ENCODE results near the gene PRKCQ.

The PRKCQ gene

DNA sequence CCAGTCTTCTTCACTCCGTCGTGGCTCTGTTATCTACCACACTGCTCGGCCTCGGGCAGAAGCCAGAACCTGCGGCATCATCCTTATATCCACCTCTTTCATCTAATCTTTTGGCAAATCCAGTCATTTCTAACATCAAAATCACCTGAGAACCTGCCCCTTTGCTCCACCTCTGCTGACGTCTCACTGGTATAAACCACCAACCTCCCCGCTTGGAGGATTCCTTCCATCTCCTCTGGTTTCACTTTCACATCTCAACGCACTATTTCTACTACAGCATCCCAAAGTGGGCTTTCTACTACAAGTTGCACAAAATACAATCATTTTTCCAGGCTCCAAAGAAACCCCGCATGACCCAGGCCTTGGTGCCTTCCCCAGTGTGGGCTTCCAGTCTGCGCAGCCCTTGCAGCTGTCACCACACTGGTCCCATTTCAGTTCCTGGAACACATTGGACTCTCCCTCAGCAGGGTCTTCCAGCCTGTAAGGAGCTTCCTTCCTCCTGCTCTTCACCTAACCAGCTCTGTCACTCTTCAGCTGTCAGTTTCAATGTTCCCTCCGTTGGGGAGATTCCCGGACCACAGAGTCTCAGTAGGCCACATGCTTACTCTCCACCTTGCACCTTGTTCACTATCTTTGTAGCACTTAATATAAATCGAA lies 85.0 kb downstream of the PRKCQ start:
- TF ChIP-seq, protein P1, sequence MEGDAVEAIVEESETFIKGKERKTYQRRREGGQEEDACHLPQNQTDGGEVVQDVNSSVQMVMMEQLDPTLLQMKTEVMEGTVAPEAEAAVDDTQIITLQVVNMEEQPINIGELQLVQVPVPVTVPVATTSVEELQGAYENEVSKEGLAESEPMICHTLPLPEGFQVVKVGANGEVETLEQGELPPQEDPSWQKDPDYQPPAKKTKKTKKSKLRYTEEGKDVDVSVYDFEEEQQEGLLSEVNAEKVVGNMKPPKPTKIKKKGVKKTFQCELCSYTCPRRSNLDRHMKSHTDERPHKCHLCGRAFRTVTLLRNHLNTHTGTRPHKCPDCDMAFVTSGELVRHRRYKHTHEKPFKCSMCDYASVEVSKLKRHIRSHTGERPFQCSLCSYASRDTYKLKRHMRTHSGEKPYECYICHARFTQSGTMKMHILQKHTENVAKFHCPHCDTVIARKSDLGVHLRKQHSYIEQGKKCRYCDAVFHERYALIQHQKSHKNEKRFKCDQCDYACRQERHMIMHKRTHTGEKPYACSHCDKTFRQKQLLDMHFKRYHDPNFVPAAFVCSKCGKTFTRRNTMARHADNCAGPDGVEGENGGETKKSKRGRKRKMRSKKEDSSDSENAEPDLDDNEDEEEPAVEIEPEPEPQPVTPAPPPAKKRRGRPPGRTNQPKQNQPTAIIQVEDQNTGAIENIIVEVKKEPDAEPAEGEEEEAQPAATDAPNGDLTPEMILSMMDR (IDR thresholded peaks at IDR 0.05; ENCODE audit: low read depth, low read length): no peak
- peak overlapping the region; percentile 41 for H3K4me3 ChIP-seq (ENCODE audit: low read depth, low read length)

DNA sequence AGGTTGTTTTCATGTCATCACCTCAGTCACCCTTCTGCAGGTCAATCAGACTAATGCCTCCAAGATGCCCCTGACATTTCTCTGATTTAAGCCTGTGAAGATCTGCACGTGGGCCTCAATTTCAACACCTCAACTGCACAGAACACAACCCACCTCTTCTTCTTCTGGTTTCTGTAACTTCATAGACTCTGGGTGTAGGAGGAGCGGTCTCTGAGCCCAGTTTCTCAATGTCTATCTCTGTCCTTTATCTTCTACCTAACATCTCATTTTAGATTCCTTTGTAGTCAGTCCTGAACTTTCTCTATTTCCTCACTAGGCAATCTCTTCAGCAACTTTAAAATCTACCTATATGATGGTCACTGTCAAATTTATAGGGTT lies 85.6 kb downstream of the PRKCQ start:
- TF ChIP-seq, protein P1 (IDR thresholded peaks at IDR 0.05; ENCODE audit: low read depth, low read length): no peak

DNA sequence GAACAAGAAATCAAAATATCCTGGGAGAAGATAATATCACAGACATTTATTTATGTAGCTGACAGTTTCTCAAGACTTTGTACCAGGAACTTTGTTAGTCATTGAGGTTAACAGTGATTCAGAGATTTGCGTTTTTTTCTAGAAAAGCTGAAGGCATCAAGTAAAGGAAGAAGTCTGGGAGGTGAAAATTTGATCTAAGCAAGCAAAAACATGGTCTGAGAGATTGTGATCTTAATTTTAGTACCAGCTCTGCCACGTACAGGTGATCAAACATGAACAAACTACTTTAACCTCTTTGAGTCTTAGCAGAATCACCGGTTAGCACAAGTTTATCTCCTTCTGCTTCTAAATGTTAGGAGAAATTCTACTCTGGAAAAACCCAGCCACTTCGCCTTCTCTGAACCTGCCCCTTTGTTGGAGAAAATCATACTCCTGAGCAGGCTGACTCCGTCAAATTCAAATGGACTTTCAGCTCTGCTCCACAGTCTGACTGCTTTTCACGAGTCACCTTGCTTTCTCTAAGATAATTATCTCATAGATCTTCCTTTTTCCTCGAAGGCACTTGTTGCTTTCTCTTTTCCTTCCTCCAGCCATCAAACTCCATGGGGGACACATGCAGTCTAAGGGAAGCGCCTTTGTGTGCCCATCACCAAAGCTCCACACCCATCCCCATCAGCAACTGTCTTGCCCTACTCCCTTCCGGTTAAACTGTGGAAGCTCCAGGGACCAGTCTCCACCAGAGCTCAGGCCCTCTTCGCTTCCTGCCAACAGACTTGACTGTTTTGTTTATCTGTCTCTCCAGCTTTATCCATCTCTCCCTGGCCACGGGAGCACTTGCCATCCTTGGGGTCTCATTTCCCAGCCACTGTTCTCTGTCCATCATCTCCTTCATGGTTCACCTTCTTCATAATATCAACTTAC lies 86.3 kb downstream of the PRKCQ start:
- TF ChIP-seq, protein P1 (IDR thresholded peaks at IDR 0.05; ENCODE audit: low read depth, low read length): no peak
- H3K4me3 ChIP-seq (ENCODE audit: low read depth, low read length): no peak overlapping the region

More for the DNA sequence above, 85.6 kb downstream of the PRKCQ start:
- H3K4me3 ChIP-seq (ENCODE audit: low read depth, low read length): peak overlapping the region; percentile 41; the same call in 1 of the 2 replicates

- TF ChIP-seq, protein P1 (IDR thresholded peaks at IDR 0.05; ENCODE audit: low read depth, low read length): no peak
- H3K4me3 ChIP-seq (ENCODE audit: low read depth, low read length): no peak overlapping the region
These were observed 87.2 kb downstream of the PRKCQ start for GRCh38 chr10:6492896-6493295.

DNA sequence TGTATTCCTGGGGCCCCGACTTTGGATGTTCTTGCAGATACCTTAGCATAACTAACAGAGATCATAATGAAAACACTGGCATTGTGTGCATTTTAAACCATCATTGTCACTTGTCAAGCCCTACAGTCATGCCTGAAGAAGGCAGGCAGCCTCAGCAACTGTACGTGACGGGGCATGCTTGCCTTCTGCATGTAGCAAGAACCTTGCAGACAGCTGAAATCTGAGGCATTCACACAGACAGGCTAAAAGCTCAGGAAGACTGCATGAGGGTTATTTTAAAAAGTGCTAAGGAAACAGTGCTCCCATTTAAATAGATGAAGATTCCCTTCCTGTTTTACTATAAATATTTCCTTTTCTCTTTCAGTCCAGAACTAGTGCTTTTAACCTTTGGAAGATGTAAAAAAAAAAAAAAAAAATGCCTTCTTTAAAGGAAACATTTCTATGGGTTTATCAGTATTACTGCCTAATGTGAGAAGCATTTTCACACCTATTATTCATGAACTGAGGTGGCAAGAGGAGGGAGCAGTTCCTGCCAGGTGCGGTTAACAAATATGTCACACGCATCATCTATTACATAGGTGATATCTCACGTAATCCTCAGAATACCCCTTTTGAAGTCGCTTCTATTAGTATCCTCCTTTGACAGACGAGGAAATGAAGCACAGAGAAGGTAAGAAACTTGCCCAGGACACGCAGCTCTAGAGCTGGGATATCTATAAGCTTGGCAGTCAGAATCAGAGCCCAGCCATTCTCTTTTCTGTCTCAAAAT lies 88.1 kb downstream of the PRKCQ start:
- H3K4me3 ChIP-seq (ENCODE audit: low read depth, low read length): no peak overlapping the region
- TF ChIP-seq, protein P1 (IDR thresholded peaks at IDR 0.05; ENCODE audit: low read depth, low read length): no peak

DNA sequence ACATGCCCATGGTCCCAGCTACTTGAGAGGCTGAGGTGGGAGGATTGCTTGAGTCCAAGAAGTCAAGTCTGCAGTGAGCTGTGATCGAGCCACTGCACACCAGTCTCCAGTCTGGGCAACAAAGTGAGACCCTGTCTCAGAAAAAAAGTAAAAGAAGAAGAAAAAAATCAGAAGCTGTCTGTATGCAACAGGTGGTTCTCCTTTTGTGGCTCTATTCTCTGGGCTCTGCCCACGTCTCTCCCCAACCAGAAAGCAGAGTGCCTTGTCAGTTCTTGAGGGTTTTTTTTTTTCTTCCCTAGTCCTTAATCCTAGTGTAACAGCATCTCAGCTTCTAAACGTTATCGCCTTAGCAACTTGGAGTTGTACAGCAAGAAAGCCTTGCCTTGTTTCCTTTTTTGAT lies 89.5 kb downstream of the PRKCQ start:
- H3K4me3 ChIP-seq (ENCODE audit: low read depth, low read length): no peak overlapping the region
- TF ChIP-seq, protein P1 (IDR thresholded peaks at IDR 0.05; ENCODE audit: low read depth, low read length): no peak
